ENCODE data around the gene SIAH2. TPM values are rescaled to one million over a fixed set of nuclear protein-coding genes. Genes with fewer than 3 reads are reported as not detected.

The SIAH2 gene
- total RNA-seq, 1 donor from 2014 or later: 18.6 TPM

DNA sequence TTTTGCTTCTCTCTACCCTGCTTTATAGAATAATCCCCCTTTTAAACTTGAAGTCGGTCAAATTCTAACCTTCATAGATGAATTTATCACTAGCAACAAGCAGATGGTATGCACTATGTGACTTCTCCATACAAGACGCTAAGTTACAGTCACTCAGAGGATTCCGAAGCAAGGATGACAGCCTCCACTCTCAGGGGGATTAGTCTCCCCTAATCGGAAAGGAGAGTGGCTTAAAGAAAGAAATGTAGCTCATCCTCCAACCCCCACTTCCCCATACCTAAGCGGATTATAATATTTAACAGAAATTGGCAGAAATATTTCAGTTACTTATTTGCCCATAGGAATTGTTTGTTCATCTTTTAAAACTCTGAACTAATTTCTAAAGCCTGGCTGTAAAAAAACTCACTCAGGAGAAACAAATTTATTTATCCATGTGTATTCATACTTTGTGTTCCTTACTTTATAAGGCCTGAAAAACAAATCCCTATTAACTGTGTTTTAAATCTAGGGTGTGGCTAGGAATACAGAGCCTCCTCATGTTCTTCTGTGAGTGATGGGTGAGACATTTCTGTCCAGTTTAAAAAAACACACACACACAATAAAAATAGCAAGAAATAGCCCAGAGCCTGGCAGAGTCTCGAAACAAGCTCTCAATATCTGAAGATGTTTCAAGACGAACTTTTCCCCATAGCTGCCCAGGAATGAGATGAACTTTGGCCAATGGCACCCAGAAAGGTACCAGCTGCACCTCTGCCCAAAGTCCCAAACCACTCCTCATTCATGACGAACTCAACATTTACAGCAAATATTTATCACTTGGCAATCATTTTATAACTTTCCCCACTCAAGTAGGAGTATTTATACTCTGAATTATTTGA, 18.7 kb downstream of the SIAH2 start:
- TF ChIP-seq CTCF (IDR thresholded peaks at IDR 0.05): no peak
- intact Hi-C loops (cut with DNase I): no loop called here
- peaks cover 38% of the 10 kb centered on the region for H3K4me1 ChIP-seq
- H3K36me3 ChIP-seq: peaks cover 20% of the 10 kb centered on the region
- DNase-seq (no peak), ATAC-seq (peak in 1 of 2 donors; percentile 53)
- no peaks in the 10 kb centered on the region for H3K27me3 ChIP-seq (ENCODE audit: low read depth)
- H3K9me3 ChIP-seq: no peaks in the 10 kb centered on the region
- H3K27ac ChIP-seq: no peak overlapping the region
- H3K4me3 ChIP-seq: no peak overlapping the region

DNA sequence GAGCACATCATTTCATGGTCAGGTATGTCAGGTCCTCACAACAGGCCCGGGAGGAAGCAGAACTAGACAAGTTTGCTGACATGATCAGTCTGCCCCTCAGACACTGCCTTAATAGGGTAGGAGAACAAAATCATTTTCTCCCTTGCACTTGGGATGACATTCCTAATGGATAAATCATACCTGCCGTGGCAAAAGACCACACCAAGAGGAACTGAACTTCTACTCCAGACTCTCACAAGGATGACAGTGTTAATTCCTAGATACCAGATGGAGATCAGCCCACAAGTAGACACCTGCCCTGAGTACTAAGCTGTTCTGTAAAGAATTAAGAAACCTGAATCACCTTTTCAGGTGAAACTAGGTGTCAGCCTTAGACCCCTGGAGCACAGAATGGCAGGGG, 19.5 kb downstream of the SIAH2 start:
- no peaks in the 10 kb centered on the region for H3K9me3 ChIP-seq
- H3K36me3 ChIP-seq: peaks cover 20% of the 10 kb centered on the region
- intact Hi-C loops (cut with DNase I): no loop called here
- ATAC-seq (no peak), DNase-seq (no peak)
- H3K4me3 ChIP-seq: no peak overlapping the region
- H3K27me3 ChIP-seq (ENCODE audit: low read depth): no peaks in the 10 kb centered on the region
- no peak overlapping the region for H3K27ac ChIP-seq
- H3K4me1 ChIP-seq: peaks cover 33% of the 10 kb centered on the region
- no peak for TF ChIP-seq CTCF (IDR thresholded peaks at IDR 0.05)

GRCh38 chr3:150742679-150743078, 20.3 kb downstream of the SIAH2 start:
- Histone ChIP-seq H3K9me3 (no peaks in the 10 kb centered on the region), H3K4me3 (no peak overlapping the region), H3K27ac (no peak overlapping the region), H3K36me3 (peaks cover 20% of the 10 kb centered on the region), H3K4me1 (peaks cover 33% of the 10 kb centered on the region), H3K27me3 (ENCODE audit: low read depth) (no peaks in the 10 kb centered on the region)
- intact Hi-C loops (cut with DNase I): no loop called here
- no peak for ATAC-seq
- no peak for TF ChIP-seq CTCF (IDR thresholded peaks at IDR 0.05)
- DNase-seq: no peak

DNA sequence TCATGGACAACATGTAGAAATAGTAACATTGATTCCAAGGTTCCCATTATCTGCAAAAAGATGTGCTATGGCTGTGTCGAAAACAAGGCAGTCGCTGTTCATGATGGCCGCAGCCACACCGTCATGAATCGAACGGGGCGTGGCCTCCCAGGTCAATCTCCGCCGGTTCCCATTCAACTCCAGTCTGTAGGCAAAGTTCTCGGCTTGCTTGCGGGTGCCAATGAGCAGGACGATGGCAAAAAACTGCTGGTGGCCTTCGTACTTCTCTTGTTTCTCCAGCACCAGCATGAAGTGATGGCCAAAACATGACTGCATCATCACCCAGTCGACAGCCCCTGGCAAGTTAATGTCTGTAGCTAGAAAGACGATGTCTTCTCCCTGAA, 20.8 kb downstream of the SIAH2 start:
- DNase-seq (no peak), ATAC-seq (no peak)
- Histone ChIP-seq H3K27ac (no peak overlapping the region), H3K27me3 (ENCODE audit: low read depth) (no peaks in the 10 kb centered on the region), H3K9me3 (no peaks in the 10 kb centered on the region), H3K4me1 (peaks cover 31% of the 10 kb centered on the region), H3K4me3 (no peak overlapping the region), H3K36me3 (peaks cover 20% of the 10 kb centered on the region)
- intact Hi-C loops (cut with DNase I): no loop called here
- no peak for TF ChIP-seq CTCF (IDR thresholded peaks at IDR 0.05)

- H3K9me3 ChIP-seq: no peaks in the 10 kb centered on the region
- H3K36me3 ChIP-seq: peaks cover 20% of the 10 kb centered on the region
- no peak for TF ChIP-seq CTCF (IDR thresholded peaks at IDR 0.05)
- H3K4me3 ChIP-seq: no peak overlapping the region
- DNase-seq: no peak
- intact Hi-C loops (cut with DNase I): no loop called here
- H3K4me1 ChIP-seq: peaks cover 26% of the 10 kb centered on the region
- ATAC-seq: no peak
- H3K27ac ChIP-seq: no peak overlapping the region
- H3K27me3 ChIP-seq (ENCODE audit: low read depth): no peaks in the 10 kb centered on the region
Observed at GRCh38 chr3:150741497-150742140, 21.4 kb downstream of the SIAH2 start.

Measured in lower lobe of right lung (tissue), 2 donors.